OCI-LY7 (cell line): ENCODE data around the gene MARCHF6. TPM values are rescaled to one million over a fixed set of nuclear protein-coding genes. Genes with fewer than 3 reads are reported as not detected.
"Not testable (repeated sequence)": the region's sequence is repeated elsewhere in the genome, so short reads cannot be mapped to it uniquely, and the experiment has no call there.

Experiments used
- BruUV-seq: library from RNA; stranded (reverse); fragments of 400-500 nt; replicated peaks from 2 replicates; lab custom pipeline; 2021; lab: Mats Ljungman, UMichigan
- CTCF ChIA-PET: fragments of 300-600 bp; sonication (Branson Sonifier 250); formaldehyde crosslinking; loops from one replicate; lab custom pipeline; 2022; ENCODE audit warnings: antibody characterized with exemption; ENCODE audit not compliant: unreplicated experiment; lab: Charles Lee
- POLR2A ChIA-PET: fragments of 300-600 bp; sonication (Branson Sonifier 250); formaldehyde crosslinking; loops from one replicate; lab custom pipeline; 2022; ENCODE audit warnings: antibody characterized with exemption; lab: Charles Lee
- DNase-seq: peaks from one replicate; pipeline ENCODE4 v3.0.0-alpha.2; 2015; ENCODE audit warnings: low spot score
- H2AFZ ChIP-seq: fragments of 200-600 bp; sonication (generic), shearing (Covaris generic); 2 replicates; pipeline ENCODE4 v1.6.1; 2014; ENCODE audit warnings: mild to moderate bottlenecking, antibody characterized with exemption, low read length, moderate library complexity
- H3K27ac ChIP-seq: fragments of 200-600 bp; sonication (generic); 2 replicates; pipeline ENCODE4 v1.5.1; 2014; ENCODE audit warnings: mixed run types, low read depth, mild to moderate bottlenecking, moderate library complexity, low read length, inconsistent platforms; ENCODE audit not compliant: poor library complexity, severe bottlenecking
- H3K36me3 ChIP-seq: fragments of 200-600 bp; sonication (generic); 2 replicates; pipeline ENCODE4 v1.6.1; 2014; ENCODE audit warnings: mild to moderate bottlenecking, antibody characterized with exemption, low read length, moderate library complexity, mixed read lengths; ENCODE audit not compliant: insufficient read depth
- H3K4me1 ChIP-seq: fragments of 200-600 bp; sonication (generic); 2 replicates; pipeline ENCODE4 v1.5.1; 2014; ENCODE audit warnings: mild to moderate bottlenecking, low read length; ENCODE audit not compliant: insufficient read depth, poor library complexity, severe bottlenecking
- H3K4me2 ChIP-seq: fragments of 200-600 bp; sonication (generic); 2 replicates; pipeline ENCODE4 v1.6.1; 2014; ENCODE audit warnings: mild to moderate bottlenecking, low read length
- H3K4me3 ChIP-seq: fragments of 200-600 bp; sonication (generic); 2 replicates; pipeline ENCODE4 v1.5.1; 2014; ENCODE audit warnings: mild to moderate bottlenecking, low read depth, low read length; ENCODE audit not compliant: poor library complexity, severe bottlenecking
- H3K79me2 ChIP-seq: fragments of 200-600 bp; sonication (generic); 2 replicates; pipeline ENCODE4 v1.6.1; 2016; ENCODE audit warnings: low read depth, mild to moderate bottlenecking, low read length, moderate library complexity, mixed read lengths; ENCODE audit not compliant: insufficient read depth
- H3K9me2 ChIP-seq: fragments of 200-600 bp; sonication (generic); 2 replicates; pipeline ENCODE4 v1.6.1; 2016; ENCODE audit warnings: mild to moderate bottlenecking, low read length, mixed read lengths; ENCODE audit not compliant: insufficient read depth
- H3K9me3 ChIP-seq: fragments of 200-600 bp; sonication (generic); 2 replicates; pipeline ENCODE4 v1.6.1; 2014; ENCODE audit warnings: mild to moderate bottlenecking, mixed run types, low read length, mixed read lengths
- H4K20me1 ChIP-seq: fragments of 200-600 bp; sonication (generic); 2 replicates; pipeline ENCODE4 v1.6.1; 2014; ENCODE audit warnings: mild to moderate bottlenecking, antibody characterized with exemption, low read length, moderate library complexity, mixed read lengths; ENCODE audit not compliant: insufficient read depth
- CTCF ChIP-seq: fragments of 200-600 bp; sonication (generic); conservative IDR thresholded peaks from 2 replicates; pipeline ENCODE4 v1.5.1; 2014; ENCODE audit warnings: mild to moderate bottlenecking, antibody characterized with exemption, low read length, moderate library complexity, mixed read lengths
- EZH2phosphoT487 ChIP-seq: fragments of 200-600 bp; sonication (generic); IDR thresholded peaks from 2 replicates; pipeline ENCODE4 v1.6.1; 2018; ENCODE audit warnings: low read depth, borderline replicate concordance, mild to moderate bottlenecking, mixed run types, antibody characterized with exemption, low read length, moderate library complexity, mixed read lengths
- intact Hi-C: fragments of 100-400 bp; cut with micrococcal nuclease; formaldehyde crosslinking; loops from one replicate; pipeline ENCODE4 v1.10.0; 2022; ENCODE audit not compliant: unreplicated experiment
- total RNA-seq, 2 experiments: library from RNA; depleted of rRNA in 1 of 2; stranded (reverse); fragments of >200 nt in 1 of 2; shearing (Covaris generic) in 1 of 2; gene quantifications; 2 replicates each; pipeline ENCODE4 v1.2.3, GENCODE V29; 2014 to 2022

Gene MARCHF6
- total RNA-seq, 2 experiments from 2014 or later, result 113 to 118 TPM

- POLR2A ChIA-PET, result interaction anchor here (0.8 to 1.2 kb wide), 3 partner anchors 9 to 37 kb away, joined by 3 to 10 read pairs (median 7); no protein-coding TSS in a partner anchor
- CTCF ChIA-PET, result no interaction called here
- no peaks in the 10 kb centered on the region for H3K4me1 ChIP-seq
Measured at GRCh38 chr5:10387690-10388089, 34.2 kb downstream of the MARCHF6 start.

GRCh38 chr5:10391130-10391529 is 37.6 kb downstream of the MARCHF6 start:
- Histone ChIP-seq H4K20me1 (no peaks in the 10 kb centered on the region), H3K9me2 (no peaks in the 10 kb centered on the region), H3K4me3 (no peak overlapping the region), H3K4me2 (no peak overlapping the region), H3K36me3 (peaks cover 89% of the 10 kb centered on the region), H3K9me3 (no peaks in the 10 kb centered on the region), H3K27ac (no peak overlapping the region), H2AFZ (no peak overlapping the region), H3K4me1 (no peaks in the 10 kb centered on the region), H3K79me2 (no peaks in the 10 kb centered on the region)
- ChIA-PET POLR2A (interaction anchor here (1.3 kb wide), 1 partner anchor 38 kb away, joined by 3 read pairs; the partner anchor contains the start of gene MARCHF6), CTCF (no interaction called here)
- TF ChIP-seq EZH2phosphoT487, result no peak
- TF ChIP-seq CTCF, result no peak
- intact Hi-C loops, result no loop called here
- no peak for DNase-seq
- BruUV-seq, result no TSS peak

More at GRCh38 chr5:10387690-10388089, 34.2 kb downstream of the MARCHF6 start:
- Histone ChIP-seq H3K9me3 (no peaks in the 10 kb centered on the region), H4K20me1 (no peaks in the 10 kb centered on the region), H3K36me3 (peaks cover 88% of the 10 kb centered on the region), H3K27ac (no peak overlapping the region), H3K4me3 (no peak overlapping the region), H2AFZ (no peak overlapping the region), H3K79me2 (no peaks in the 10 kb centered on the region), H3K9me2 (no peaks in the 10 kb centered on the region), H3K4me2 (no peak overlapping the region)
- TF ChIP-seq CTCF, result no peak
- TF ChIP-seq EZH2phosphoT487, result no peak
- intact Hi-C loops, result no loop called here
- no peak for DNase-seq
- no TSS peak for BruUV-seq

GRCh38 chr5:10392567-10393328 is 39.3 kb downstream of the MARCHF6 start:
- H3K4me1 ChIP-seq, intact Hi-C loops, H3K79me2 ChIP-seq, BruUV-seq, H3K4me2 ChIP-seq, H4K20me1 ChIP-seq, H3K4me3 ChIP-seq, H3K9me3 ChIP-seq, H2AFZ ChIP-seq, H3K9me2 ChIP-seq, H3K27ac ChIP-seq, DNase-seq: not testable (repeated sequence)
- H3K36me3 ChIP-seq, result peaks cover 96% of the 10 kb centered on the region
- ChIA-PET CTCF (interaction anchor here (0.9 to 1.0 kb wide), 2 partner anchors 22 to 44 kb away, joined by 3 read pairs; no protein-coding TSS in a partner anchor), POLR2A (interaction anchor here (0.6 kb wide), 1 partner anchor 476 kb away, joined by 4 read pairs; no protein-coding TSS in a partner anchor)
